Nephron (organoid): ENCODE data around the gene GLOD4.
A peak's percentile ranks its signal among the peaks of the same experiment; 100 is the strongest.

Source experiments
- H3K27ac Mint-ChIP-seq, 3 experiments: 2 replicates each; pipeline ENCODE4 v1.8.0; 2020; ENCODE audit warnings: mixed read lengths in 3 of 3, mild to moderate bottlenecking in 2 of 3, moderate library complexity in 1 of 3
- H3K27me3 Mint-ChIP-seq: 2 replicates; pipeline ENCODE4 v1.8.0; 2021; ENCODE audit warnings: low read depth, mild to moderate bottlenecking, moderate library complexity, mixed read lengths
- H3K36me3 Mint-ChIP-seq: 2 replicates; pipeline ENCODE4 v1.8.0; 2020; ENCODE audit warnings: low read depth, mixed read lengths
- H3K4me1 Mint-ChIP-seq: 2 replicates; pipeline ENCODE4 v1.8.0; 2020; ENCODE audit warnings: mixed read lengths
- H3K4me3 Mint-ChIP-seq, 3 experiments: 2 replicates each; pipeline ENCODE4 v1.8.0; 2020; ENCODE audit warnings: mild to moderate bottlenecking in 3 of 3, mixed read lengths in 3 of 3, moderate library complexity in 2 of 3
- H3K9me3 Mint-ChIP-seq: 2 replicates; pipeline ENCODE4 v1.8.0; 2020; ENCODE audit warnings: mixed read lengths
- CTCF ChIP-seq, 3 experiments: fragments of 200-600 bp; sonication (generic); IDR thresholded peaks; one replicate each; pipeline ENCODE4 v1.5.0; 2021; ENCODE audit warnings: antibody characterized with exemption in 3 of 3; ENCODE audit not compliant: unreplicated experiment in 3 of 3

Gene GLOD4

GRCh38 chr17:799261-799660 lies 17.2 kb upstream of the GLOD4 start:
- Mint-ChIP-seq H3K36me3 (peaks cover 24% of the 10 kb centered on the region), H3K27me3 (peaks cover 3% of the 10 kb centered on the region), H3K4me1 (peaks cover 22% of the 10 kb centered on the region), H3K4me3 (no peak overlapping the region), H3K27ac (no peak overlapping the region), H3K9me3 (no peaks in the 10 kb centered on the region)
- TF ChIP-seq CTCF (IDR thresholded peaks at IDR 0.05; ENCODE audit: unreplicated experiment in 3 of 3) = no peak

- Mint-ChIP-seq H3K27ac (no peak overlapping the region), H3K9me3 (no peaks in the 10 kb centered on the region), H3K4me3 (no peak overlapping the region), H3K36me3 (peaks cover 24% of the 10 kb centered on the region), H3K4me1 (peaks cover 22% of the 10 kb centered on the region), H3K27me3 (peaks cover 3% of the 10 kb centered on the region)
- no peak for TF ChIP-seq CTCF (IDR thresholded peaks at IDR 0.05; ENCODE audit: unreplicated experiment in 3 of 3)
These were observed 16.2 kb upstream of the GLOD4 start for GRCh38 chr17:798246-798645.

- H3K27me3 Mint-ChIP-seq = peaks cover 3% of the 10 kb centered on the region
- peaks cover 29% of the 10 kb centered on the region for H3K36me3 Mint-ChIP-seq
- peaks cover 22% of the 10 kb centered on the region for H3K4me1 Mint-ChIP-seq
- H3K4me3 Mint-ChIP-seq = no peak overlapping the region
- TF ChIP-seq CTCF (IDR thresholded peaks at IDR 0.05; ENCODE audit: unreplicated experiment in 3 of 3) = no peak
- no peaks in the 10 kb centered on the region for H3K9me3 Mint-ChIP-seq
- no peak overlapping the region for H3K27ac Mint-ChIP-seq
These were observed 15.3 kb upstream of the GLOD4 start for GRCh38 chr17:797236-797840.

- Mint-ChIP-seq H3K4me1 (peaks cover 17% of the 10 kb centered on the region), H3K9me3 (no peaks in the 10 kb centered on the region), H3K36me3 (peaks cover 28% of the 10 kb centered on the region), H3K27ac (no peak overlapping the region), H3K4me3 (no peak overlapping the region), H3K27me3 (peaks cover 3% of the 10 kb centered on the region)
- TF ChIP-seq CTCF (IDR thresholded peaks at IDR 0.05; ENCODE audit: unreplicated experiment in 3 of 3) = no peak
These were observed 14.5 kb upstream of the GLOD4 start for GRCh38 chr17:796609-797008.

- Mint-ChIP-seq H3K27me3 (peaks cover 3% of the 10 kb centered on the region), H3K9me3 (no peaks in the 10 kb centered on the region), H3K27ac (no peak overlapping the region), H3K4me1 (peaks cover 16% of the 10 kb centered on the region), H3K36me3 (peaks cover 36% of the 10 kb centered on the region), H3K4me3 (no peak overlapping the region)
- no peak for TF ChIP-seq CTCF (IDR thresholded peaks at IDR 0.05; ENCODE audit: unreplicated experiment in 3 of 3)
These were observed 13.6 kb upstream of the GLOD4 start for GRCh38 chr17:795721-796120.

GRCh38 chr17:795276-795675 lies 13.2 kb upstream of the GLOD4 start:
- peak overlapping the region; percentile 29 to 77 (median 62) for H3K27ac Mint-ChIP-seq
- peaks cover 16% of the 10 kb centered on the region for H3K4me1 Mint-ChIP-seq
- H3K27me3 Mint-ChIP-seq = peaks cover 2% of the 10 kb centered on the region
- no peak for TF ChIP-seq CTCF (IDR thresholded peaks at IDR 0.05; ENCODE audit: unreplicated experiment in 3 of 3)
- no peak overlapping the region for H3K4me3 Mint-ChIP-seq
- peaks cover 38% of the 10 kb centered on the region for H3K36me3 Mint-ChIP-seq
- no peaks in the 10 kb centered on the region for H3K9me3 Mint-ChIP-seq
